H1 (cell line): ENCODE data around the gene DIAPH2. TPM values are rescaled to one million over a fixed set of nuclear protein-coding genes. Genes with fewer than 3 reads are reported as not detected.

Source experiments
- CTCF ChIA-PET: fragments of 300-600 bp; sonication (Branson Sonifier 250); formaldehyde crosslinking; loops from one replicate; lab custom pipeline; 2021; ENCODE audit not compliant: partially characterized antibody; lab: Charles Lee
- POLR2A ChIA-PET: fragments of 300-600 bp; sonication (Branson Sonifier 250); formaldehyde crosslinking; loops from one replicate; lab custom pipeline; 2021; ENCODE audit warnings: inconsistent platforms; ENCODE audit not compliant: partially characterized antibody; lab: Charles Lee
- DNase-seq, 2 experiments: peaks; one replicate each; pipeline versions ENCODE4 v3.0.0 to v3.0.0-alpha.2; 2010 to 2022; ENCODE audit warnings: low spot score in 2 of 2, low read depth in 1 of 2, mixed read lengths in 1 of 2
- FAIRE-seq: peaks from 2 replicates; lab custom pipeline; 2011; peaks lifted over from hg19 to GRCh38; lab: Jason Lieb, UNC
- H2AFZ ChIP-seq: 2 replicates; pipeline ENCODE4 v1.8.1; 2012; ENCODE audit warnings: low read length, inconsistent platforms
- H2AK5ac ChIP-seq: 2 replicates; pipeline ENCODE4 v1.6.1; 2013; ENCODE audit warnings: low read depth, low read length
- H2BK120ac ChIP-seq: replicated peaks from 2 replicates; pipeline ENCODE3; 2013; ENCODE audit warnings: low read depth, low read length, inconsistent platforms
- H2BK12ac ChIP-seq: 2 replicates; pipeline ENCODE4 v1.6.1; 2013; ENCODE audit warnings: low read depth, low read length
- H2BK15ac ChIP-seq: 2 replicates; pipeline ENCODE4 v1.6.1; 2013; ENCODE audit warnings: low read length
- H2BK20ac ChIP-seq: 2 replicates; pipeline ENCODE4 v1.6.1; 2013; ENCODE audit warnings: low read length
- H2BK5ac ChIP-seq: 2 replicates; pipeline ENCODE4 v1.6.1; 2013; ENCODE audit warnings: low read depth, low read length
- H3K14ac ChIP-seq: 2 replicates; pipeline ENCODE4 v1.6.1; 2013; ENCODE audit warnings: inconsistent platforms; ENCODE audit not compliant: insufficient read length
- H3K18ac ChIP-seq: 2 replicates; pipeline ENCODE4 v1.6.1; 2013; ENCODE audit warnings: low read length; ENCODE audit errors: extremely low read depth
- H3K23ac ChIP-seq: 2 replicates; pipeline ENCODE4 v1.6.1; 2013; ENCODE audit warnings: inconsistent platforms; ENCODE audit not compliant: insufficient read length
- H3K23me2 ChIP-seq: 2 replicates; pipeline ENCODE4 v1.6.1; 2013; ENCODE audit warnings: low read depth, low read length
- H3K27ac ChIP-seq: 2 replicates; pipeline ENCODE4 v1.6.1; 2011; ENCODE audit warnings: low read depth, low read length, inconsistent platforms
- H3K27me3 ChIP-seq, 4 experiments: replicated peaks in 1 of 4; 1 replicate in 1 of 4; 2 replicates in 3 of 4; pipeline versions ENCODE4 v1.6.1 to v1.8.1; 2011 to 2013; ENCODE audit warnings: low read length in 3 of 4, mild to moderate bottlenecking in 3 of 4, inconsistent platforms in 2 of 4, mixed read lengths in 2 of 4, moderate library complexity in 1 of 4; ENCODE audit not compliant: control insufficient read depth in 3 of 4, insufficient read depth in 3 of 4; ENCODE audit errors: extremely low read depth in 1 of 4
- H3K36me3 ChIP-seq, 4 experiments: 2 replicates each; pipeline versions ENCODE4 v1.6.1 to v1.8.1; 2011 to 2013; ENCODE audit warnings: mild to moderate bottlenecking in 4 of 4, low read length in 3 of 4, moderate library complexity in 2 of 4, control low read depth in 1 of 4, inconsistent platforms in 1 of 4; ENCODE audit not compliant: insufficient read depth in 4 of 4, control insufficient read depth in 2 of 4
- H3K4ac ChIP-seq: replicated peaks from 2 replicates; pipeline ENCODE3; 2013; ENCODE audit warnings: low read length, low read depth, mixed read lengths, inconsistent platforms; ENCODE audit not compliant: insufficient read length
- H3K4me1 ChIP-seq, 4 experiments: replicated peaks in 1 of 4; 1 replicate in 1 of 4; 2 replicates in 3 of 4; pipeline versions ENCODE4 v1.6.1 to v1.8.1; 2011 to 2013; ENCODE audit warnings: low read length in 3 of 4, inconsistent platforms in 2 of 4, mixed read lengths in 1 of 4; ENCODE audit not compliant: insufficient read depth in 4 of 4, control insufficient read depth in 3 of 4
- H3K4me2 ChIP-seq, 2 experiments: 2 replicates each; pipeline versions ENCODE4 v1.6.1 to v1.8.1; 2011 to 2013; ENCODE audit warnings: low read depth in 2 of 2, low read length in 2 of 2, control low read depth in 1 of 2, inconsistent platforms in 1 of 2, mild to moderate bottlenecking in 1 of 2; ENCODE audit not compliant: insufficient read depth in 1 of 2
- H3K4me3 ChIP-seq, 4 experiments: fragments of 200-600, 300-600 bp in 1 of 4; sonication (generic), shearing (Covaris generic), sonication (Bioruptor Twin) in 1 of 4; 2 replicates each; pipeline versions ENCODE4 v1.5.1 to v1.8.1; 2011 to 2016; ENCODE audit warnings: low read length in 4 of 4, low read depth in 3 of 4, control low read depth in 2 of 4, inconsistent platforms in 2 of 4, mild to moderate bottlenecking in 2 of 4, mixed read lengths in 1 of 4, moderate library complexity in 1 of 4; ENCODE audit not compliant: insufficient read depth in 2 of 4; ENCODE audit errors: extremely low read depth in 1 of 4
- H3K56ac ChIP-seq: replicated peaks from 2 replicates; pipeline ENCODE3; 2013; ENCODE audit warnings: low read depth, mild to moderate bottlenecking, mixed read lengths, low read length, inconsistent platforms; ENCODE audit not compliant: insufficient read length
- H3K79me1 ChIP-seq: 2 replicates; pipeline ENCODE4 v1.6.1; 2013; ENCODE audit warnings: low read depth, low read length, control low read depth
- H3K79me2 ChIP-seq, 2 experiments: 2 replicates each; pipeline versions ENCODE4 v1.6.1 to v1.8.1; 2012 to 2013; ENCODE audit warnings: low read length in 2 of 2, mild to moderate bottlenecking in 2 of 2, inconsistent platforms in 1 of 2; ENCODE audit not compliant: insufficient read depth in 2 of 2, control insufficient read depth in 1 of 2
- H3K9ac ChIP-seq, 4 experiments: replicated peaks in 1 of 4; 1 replicate in 1 of 4; 2 replicates in 3 of 4; pipeline versions ENCODE4 v1.6.1 to v1.8.1; 2011 to 2013; ENCODE audit warnings: low read depth in 3 of 4, low read length in 3 of 4, control low read depth in 2 of 4, mild to moderate bottlenecking in 2 of 4, moderate library complexity in 2 of 4, inconsistent platforms in 1 of 4; ENCODE audit errors: extremely low read depth in 1 of 4
- H3K9me3 ChIP-seq, 2 experiments: 2 replicates each; pipeline versions ENCODE4 v1.6.1 to v1.8.1; 2012 to 2013; ENCODE audit warnings: mild to moderate bottlenecking in 2 of 2, moderate library complexity in 2 of 2, control low read depth in 1 of 2, inconsistent platforms in 1 of 2, low read depth in 1 of 2, low read length in 1 of 2, mixed read lengths in 1 of 2; ENCODE audit not compliant: insufficient read depth in 2 of 2
- H4K20me1 ChIP-seq, 2 experiments: replicated peaks in 1 of 2; 2 replicates each; pipeline versions ENCODE3 to v1.8.1; 2011 to 2013; ENCODE audit warnings: inconsistent platforms in 2 of 2, low read length in 2 of 2, mild to moderate bottlenecking in 1 of 2; ENCODE audit not compliant: insufficient read depth in 2 of 2, control insufficient read depth in 1 of 2
- H4K5ac ChIP-seq: 2 replicates; pipeline ENCODE4 v1.6.1; 2013; ENCODE audit warnings: low read length, low read depth, mixed read lengths, inconsistent platforms; ENCODE audit not compliant: insufficient read length
- H4K8ac ChIP-seq: 2 replicates; pipeline ENCODE4 v1.8.0; 2013; ENCODE audit warnings: mild to moderate bottlenecking, moderate library complexity, low read length, inconsistent platforms; ENCODE audit not compliant: insufficient read depth; ENCODE audit errors: extremely low read depth
- H4K91ac ChIP-seq: replicated peaks from 2 replicates; pipeline ENCODE3; 2013; ENCODE audit warnings: low read length, mixed read lengths, inconsistent platforms; ENCODE audit not compliant: insufficient read length
- BCL11A ChIP-seq, 2 experiments: IDR thresholded peaks; one replicate each; pipeline ENCODE4 v1.6.1; 2011; ENCODE audit warnings: low read depth in 2 of 2, low read length in 2 of 2, mild to moderate bottlenecking in 2 of 2
- EP300 ChIP-seq, 2 experiments: IDR thresholded peaks; 1 replicate in 1 of 2; 2 replicates in 1 of 2; pipeline ENCODE4 v1.6.1; 2011 to 2012; ENCODE audit warnings: low read depth in 2 of 2, low read length in 2 of 2, mild to moderate bottlenecking in 2 of 2, borderline replicate concordance in 1 of 2, inconsistent platforms in 1 of 2, moderate library complexity in 1 of 2
- NANOG ChIP-seq: IDR thresholded peaks from 2 replicates; pipeline ENCODE4 v1.6.1; 2011; ENCODE audit warnings: low read length, low read depth, mild to moderate bottlenecking, inconsistent platforms; ENCODE audit not compliant: insufficient read depth, poor library complexity, severe bottlenecking
- RFX5 ChIP-seq: IDR thresholded peaks from 2 replicates; pipeline ENCODE4 v1.6.1; 2011; ENCODE audit warnings: low read depth, low read length, improper control_type of control experiment, borderline replicate concordance
- SIRT6 ChIP-seq: IDR thresholded peaks from one replicate; pipeline ENCODE4 v1.7.1; 2012; ENCODE audit warnings: low read length, inconsistent platforms
- SP1 ChIP-seq: IDR thresholded peaks from 2 replicates; pipeline ENCODE4 v1.6.1; 2011; ENCODE audit warnings: low read depth, low read length
- TAF1 ChIP-seq: IDR thresholded peaks from 2 replicates; pipeline ENCODE4 v1.6.1; 2011; ENCODE audit warnings: mild to moderate bottlenecking, low read depth, low read length
- WGBS, 2 experiments: shearing (Covaris generic) in 1 of 2; methylation state at CpG; one replicate each; pipeline versions ENCODE4 v1.1.6 to v1.1.7; 2013 to 2015; ENCODE audit warnings: low lambda C conversion rate in 2 of 2, mixed read lengths in 2 of 2, inconsistent platforms in 1 of 2, low coverage in 1 of 2, missing lambda C conversion rate in 1 of 2; ENCODE audit not compliant: insufficient replicate concordance in 2 of 2, insufficient coverage in 1 of 2, insufficient read length in 1 of 2; ENCODE audit errors: extremely low coverage in 1 of 2, missing lambda C conversion rate in 1 of 2; 5-methylcytosine and 5-hydroxymethylcytosine counted together
- polyA plus RNA-seq, 7 experiments: library from polyadenylated mRNA; depleted of rRNA in 3 of 7; stranded (reverse) in 5 of 7; unstranded in 2 of 7; fragments of >200 nt in 5 of 7; fragments of 200-250 nt in 2 of 7; gene quantifications; 1 replicate in 5 of 7; 2 replicates in 1 of 7; 4 replicates in 1 of 7; pipeline versions ENCODE4 v1.2.1 to v1.2.3, GENCODE V29; 2011 to 2013; ENCODE audit warnings: missing spikeins in 2 of 7, mixed read lengths in 2 of 7
- total RNA-seq: library from RNA; stranded (reverse); fragmentation: NEBNext Ultra II Directional; extraction: Animal tissue kit (Norgen Biotek cat#: 25700); gene quantifications from 2 replicates; pipeline ENCODE4 v1.2.1, GENCODE V29; 2021

The DIAPH2 gene
- total and polyA plus RNA-seq, 2 of the 8 experiments (the other 6 are each of a cell fraction or from before 2014, with no cell fraction given) = 4.4 to 24.3 TPM

DNA sequence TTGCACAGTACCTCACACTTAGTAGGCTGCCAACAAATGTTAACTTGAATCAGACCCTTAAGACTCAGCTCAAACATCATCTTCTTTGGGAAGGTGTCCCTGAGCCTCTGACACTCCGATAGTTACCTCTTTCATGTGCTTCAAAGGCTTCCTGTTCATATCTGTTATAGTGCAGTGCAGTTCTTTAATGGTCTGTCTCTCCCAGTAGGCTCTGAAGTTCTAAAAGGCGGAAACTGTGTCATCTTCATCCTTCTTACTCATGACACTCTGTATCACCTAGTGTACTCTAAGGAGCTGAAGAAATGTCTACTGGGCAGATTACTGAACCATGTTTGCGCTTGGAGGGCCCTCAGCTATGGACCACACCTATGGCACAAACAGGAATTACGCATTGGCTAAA is 2.1 kb upstream of the DIAPH2 start:
- H4K20me1 ChIP-seq = no peaks in the 10 kb centered on the region
- H3K27ac ChIP-seq = no peak overlapping the region
- H3K4ac ChIP-seq = no peak overlapping the region
- no peak overlapping the region for H4K8ac ChIP-seq
- H3K27me3 ChIP-seq = no peaks in the 10 kb centered on the region
- no peaks in the 10 kb centered on the region for H3K9me3 ChIP-seq
- ChIA-PET CTCF (no interaction called here), POLR2A (no interaction called here)
- H3K36me3 ChIP-seq = no peaks in the 10 kb centered on the region
- H2BK20ac ChIP-seq = no peak overlapping the region
- H3K23me2 ChIP-seq = peaks cover 5% of the 10 kb centered on the region; the same call in 1 of the 2 replicates
- no peak overlapping the region for H2BK120ac ChIP-seq
- H3K4me1 ChIP-seq = peaks cover 0 to 6% (median 3%) of the 10 kb centered on the region in 4 experiments; a peak in 2 of 7 replicates
- no peak overlapping the region for H2AFZ ChIP-seq
- H3K14ac ChIP-seq = no peak overlapping the region
- no peak overlapping the region for H3K9ac ChIP-seq
- H4K91ac ChIP-seq = no peak overlapping the region
- FAIRE-seq (no peak), DNase-seq (no peak)
- no peak overlapping the region for H4K5ac ChIP-seq
- H2BK5ac ChIP-seq = no peak overlapping the region
- H3K56ac ChIP-seq = no peak overlapping the region
- no peak overlapping the region for H3K4me2 ChIP-seq
- H3K79me1 ChIP-seq = no peaks in the 10 kb centered on the region
- H3K23ac ChIP-seq = no peak overlapping the region
- H3K18ac ChIP-seq = no peak overlapping the region
- H2AK5ac ChIP-seq = no peak overlapping the region
- no peak overlapping the region for H3K4me3 ChIP-seq
- no peak overlapping the region for H2BK15ac ChIP-seq
- no peaks in the 10 kb centered on the region; a peak in 1 of 4 replicates for H3K79me2 ChIP-seq
- WGBS, 2 experiments = 94% methylated on average over 4 of the region's 4 CpGs; no CpG with 5 or more reads in 1 of the 2 experiments
- H2BK12ac ChIP-seq = no peak overlapping the region
- no peak for TF ChIP-seq SIRT6
- no peak for TF ChIP-seq EP300 (IDR thresholded peaks at IDR 0.05; ENCODE audit: borderline replicate concordance in 1 of 2, low read depth in 2 of 2, low read length in 2 of 2)
- no peak for TF ChIP-seq SP1
- no peak for TF ChIP-seq BCL11A (IDR thresholded peaks at IDR 0.05; ENCODE audit: low read depth in 2 of 2, low read length in 2 of 2)
- TF ChIP-seq RFX5 = no peak
- no peak for TF ChIP-seq NANOG
- no peak for TF ChIP-seq TAF1
